Activated naive CD4-positive, alpha-beta T cell treated with anti-CD3 and anti-CD28 coated beads, Interleukin-2, amount 10 ng/mL, durations not matched to agents 7 days and 5 days (primary cell): ENCODE results near the gene KRTAP6-3.

Source experiments
- CTCF ChIA-PET: fragments of 350-600 bp; sonication (Branson Sonifier 250); formaldehyde crosslinking; loops from one replicate; lab custom pipeline; 2021; ENCODE audit warnings: antibody characterized with exemption; lab: Charles Lee
- DNase-seq: peaks from one replicate; pipeline ENCODE4 v3.0.0-alpha.2; 2020
- H3K27ac Mint-ChIP-seq: one replicate; pipeline ENCODE4 v1.8.0; 2021; ENCODE audit warnings: mild to moderate bottlenecking, moderate library complexity, mixed read lengths
- H3K27me3 Mint-ChIP-seq: one replicate; pipeline ENCODE4 v1.8.0; 2021; ENCODE audit warnings: mild to moderate bottlenecking, mixed read lengths
- H3K36me3 Mint-ChIP-seq: one replicate; pipeline ENCODE4 v1.8.0; 2021; ENCODE audit warnings: mixed read lengths
- H3K4me1 Mint-ChIP-seq: one replicate; pipeline ENCODE4 v1.8.0; 2021; ENCODE audit warnings: mixed read lengths
- H3K4me3 Mint-ChIP-seq: one replicate; pipeline ENCODE4 v1.8.0; 2021; ENCODE audit warnings: mild to moderate bottlenecking, moderate library complexity, mixed read lengths
- H3K9me3 Mint-ChIP-seq: one replicate; pipeline ENCODE4 v1.8.0; 2021; ENCODE audit warnings: mixed read lengths

The KRTAP6-3 gene

GRCh38 chr21:30605968-30606367 lies 13.7 kb downstream of the KRTAP6-3 start:
- no peaks in the 10 kb centered on the region for H3K4me1 Mint-ChIP-seq
- no peaks in the 10 kb centered on the region for H3K27me3 Mint-ChIP-seq
- CTCF ChIA-PET, result no interaction called here
- H3K4me3 Mint-ChIP-seq, result no peak overlapping the region
- H3K9me3 Mint-ChIP-seq, result peaks cover 9% of the 10 kb centered on the region
- H3K36me3 Mint-ChIP-seq, result no peaks in the 10 kb centered on the region
- DNase-seq, result no peak
- no peak overlapping the region for H3K27ac Mint-ChIP-seq

GRCh38 chr21:30612132-30612531 lies 19.9 kb downstream of the KRTAP6-3 start:
- H3K27me3 Mint-ChIP-seq, result no peaks in the 10 kb centered on the region
- H3K27ac Mint-ChIP-seq, result no peak overlapping the region
- CTCF ChIA-PET, result no interaction called here
- H3K4me3 Mint-ChIP-seq, result no peak overlapping the region
- no peaks in the 10 kb centered on the region for H3K4me1 Mint-ChIP-seq
- peaks cover 3% of the 10 kb centered on the region for H3K9me3 Mint-ChIP-seq
- no peak for DNase-seq
- H3K36me3 Mint-ChIP-seq, result no peaks in the 10 kb centered on the region

- Mint-ChIP-seq H3K9me3 (peaks cover 2% of the 10 kb centered on the region), H3K27me3 (no peaks in the 10 kb centered on the region), H3K27ac (no peak within 1 kb of the TSS), H3K4me1 (no peaks in the 10 kb centered on the region), H3K4me3 (no peak within 1 kb of the TSS), H3K36me3 (no peaks in the 10 kb centered on the region)
- CTCF ChIA-PET, result no interaction called here
- DNase-seq, result no peak
Measured at GRCh38 chr21:30613836-30614235, 21.6 kb downstream of the KRTAP6-3 start, which contains the start of gene KRTAP6-1. Gene KRTAP6-1 (minus strand): TSS chr21:30613930. CDS start chr21:30613904, 26 bp downstream.

DNA sequence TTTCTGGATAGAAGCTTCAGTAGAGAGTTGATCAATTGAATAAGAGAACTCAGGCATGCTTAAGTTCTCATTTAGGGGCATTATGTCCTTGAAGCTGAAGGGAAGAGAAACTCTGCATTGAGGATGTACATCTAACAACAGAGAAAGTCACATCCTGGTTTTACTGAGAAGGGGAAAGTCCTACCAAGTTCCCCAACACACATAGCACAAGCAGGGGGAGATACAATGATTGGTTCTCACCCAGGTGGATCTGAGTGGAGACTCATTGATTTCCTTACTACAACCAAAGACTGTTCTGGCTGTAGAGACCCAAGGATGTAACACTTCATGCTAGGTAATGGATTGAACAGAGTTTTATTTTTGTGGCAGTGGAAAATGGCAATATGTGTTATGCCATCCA lies 23.0 kb downstream of the KRTAP6-3 start:
- no peaks in the 10 kb centered on the region for H3K4me1 Mint-ChIP-seq

GRCh38 chr21:30616125-30616524 lies 23.9 kb downstream of the KRTAP6-3 start, which contains the start of gene KRTAP20-1:
Gene KRTAP20-1 (plus strand): TSS chr21:30616425. CDS start chr21:30616455, 30 bp downstream.
- CTCF ChIA-PET, result no interaction called here
- H3K27ac Mint-ChIP-seq, result no peak within 1 kb of the TSS
- no peaks in the 10 kb centered on the region for H3K4me1 Mint-ChIP-seq
- H3K9me3 Mint-ChIP-seq, result no peaks in the 10 kb centered on the region
- H3K27me3 Mint-ChIP-seq, result no peaks in the 10 kb centered on the region
- DNase-seq, result no peak
- no peaks in the 10 kb centered on the region for H3K36me3 Mint-ChIP-seq
- H3K4me3 Mint-ChIP-seq, result no peak within 1 kb of the TSS

More for the DNA sequence above, 23.0 kb downstream of the KRTAP6-3 start:
- peaks cover 2% of the 10 kb centered on the region for H3K9me3 Mint-ChIP-seq
- H3K4me3 Mint-ChIP-seq, result no peak overlapping the region
- no peaks in the 10 kb centered on the region for H3K27me3 Mint-ChIP-seq
- H3K36me3 Mint-ChIP-seq, result no peaks in the 10 kb centered on the region
- no peak overlapping the region for H3K27ac Mint-ChIP-seq
- no peak for DNase-seq
- CTCF ChIA-PET, result no interaction called here

GRCh38 chr21:30620080-30620479 lies 27.8 kb downstream of the KRTAP6-3 start:
- Mint-ChIP-seq H3K27me3 (no peaks in the 10 kb centered on the region), H3K36me3 (no peaks in the 10 kb centered on the region), H3K4me1 (no peaks in the 10 kb centered on the region), H3K4me3 (no peak overlapping the region), H3K27ac (no peak overlapping the region), H3K9me3 (peaks cover 4% of the 10 kb centered on the region)
- CTCF ChIA-PET, result no interaction called here
- DNase-seq, result no peak

GRCh38 chr21:30620522-30620921 lies 28.3 kb downstream of the KRTAP6-3 start, which contains the start of gene KRTAP20-4:
Gene KRTAP20-4 (plus strand): TSS chr21:30620627.
- Mint-ChIP-seq H3K4me1 (no peaks in the 10 kb centered on the region), H3K27me3 (no peaks in the 10 kb centered on the region), H3K27ac (no peak within 1 kb of the TSS), H3K9me3 (peaks cover 4% of the 10 kb centered on the region), H3K36me3 (no peaks in the 10 kb centered on the region), H3K4me3 (no peak within 1 kb of the TSS)
- CTCF ChIA-PET, result no interaction called here
- no peak for DNase-seq

DNA sequence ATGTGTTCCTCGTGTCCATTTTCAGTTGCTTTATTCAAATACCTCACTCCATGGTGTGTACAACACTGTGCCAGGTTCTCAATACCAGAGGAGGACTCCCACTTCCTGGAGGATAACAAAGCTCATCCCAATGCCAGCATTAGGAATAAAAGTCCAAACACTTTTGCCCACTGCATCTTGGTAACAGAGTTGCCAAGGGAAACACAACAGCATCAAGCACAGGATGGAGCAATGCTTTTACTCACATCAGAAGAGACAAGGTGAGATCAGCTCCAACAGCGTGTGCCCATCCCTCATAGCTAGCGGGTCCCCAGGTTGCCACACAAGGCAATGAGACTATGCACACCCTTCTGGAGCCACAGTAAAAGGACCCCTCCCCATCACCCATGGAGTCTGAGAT lies 31.1 kb downstream of the KRTAP6-3 start:
- CTCF ChIA-PET, result interaction anchor here (0.8 kb wide), 1 partner anchor 9 kb away, joined by 3 read pairs; no protein-coding TSS in a partner anchor
- Mint-ChIP-seq H3K4me1 (no peaks in the 10 kb centered on the region), H3K36me3 (no peaks in the 10 kb centered on the region), H3K27me3 (no peaks in the 10 kb centered on the region), H3K9me3 (peaks cover 4% of the 10 kb centered on the region), H3K27ac (no peak overlapping the region), H3K4me3 (no peak overlapping the region)
- DNase-seq, result no peak

DNA sequence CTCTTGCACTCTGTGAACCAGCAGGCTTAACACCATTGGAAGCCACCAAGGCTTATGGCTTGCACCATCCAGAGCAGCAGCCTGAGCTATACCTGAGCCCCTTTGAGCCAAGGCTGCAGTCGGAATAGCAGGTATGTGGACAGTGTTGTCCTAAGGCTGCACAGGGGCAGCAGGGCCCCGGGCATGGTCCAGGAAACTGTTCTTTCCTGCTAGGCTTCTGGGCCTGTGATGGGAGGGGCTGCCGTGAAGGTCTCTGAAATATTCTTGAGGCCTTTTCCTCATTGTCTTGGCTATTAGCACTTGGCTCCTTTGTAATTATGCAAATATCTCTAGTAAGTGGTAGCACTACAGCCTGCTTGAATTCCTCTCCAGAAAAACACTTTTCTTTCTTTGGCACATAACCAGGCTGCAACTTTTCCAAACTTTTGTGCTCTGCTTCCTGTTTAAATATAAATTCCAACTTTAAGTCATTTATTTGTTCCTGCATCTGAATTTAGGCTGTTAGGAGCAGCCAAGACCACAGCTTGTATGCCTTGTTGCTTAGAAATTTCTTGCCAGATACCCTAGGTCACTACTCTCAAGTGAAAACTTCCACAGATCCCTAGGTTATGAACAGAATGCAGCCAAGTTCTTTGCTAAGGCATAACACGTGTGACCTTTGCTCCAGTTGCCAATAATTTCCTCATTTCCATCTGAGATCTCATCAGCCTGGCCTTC lies 33.4 kb downstream of the KRTAP6-3 start:
- CTCF ChIA-PET, result no interaction called here
- H3K36me3 Mint-ChIP-seq, result no peaks in the 10 kb centered on the region

DNA sequence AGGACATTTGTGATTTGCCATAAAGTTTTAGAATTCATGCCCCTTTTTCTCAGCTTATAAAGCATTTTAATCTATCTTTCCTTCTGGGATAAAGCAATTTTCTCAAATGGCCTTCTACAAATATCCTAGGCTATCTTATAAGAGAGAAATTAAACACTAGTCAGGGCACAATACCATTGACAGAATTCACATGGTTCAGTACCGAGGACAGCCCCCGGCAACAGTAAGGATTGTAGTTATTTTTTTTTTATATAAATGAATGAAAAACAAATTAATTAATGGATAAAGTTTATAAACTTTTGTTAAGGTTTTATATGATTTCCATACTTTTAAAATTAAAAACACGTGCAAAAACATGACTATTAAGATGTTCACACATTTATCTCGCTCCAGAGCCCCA lies 35.9 kb downstream of the KRTAP6-3 start:
- CTCF ChIA-PET, result no interaction called here

More for the DNA sequence above, 33.4 kb downstream of the KRTAP6-3 start:
- peaks cover 4% of the 10 kb centered on the region for H3K9me3 Mint-ChIP-seq
- H3K4me3 Mint-ChIP-seq, result no peak overlapping the region
- no peak overlapping the region for H3K27ac Mint-ChIP-seq
- no peaks in the 10 kb centered on the region for H3K27me3 Mint-ChIP-seq
- DNase-seq, result no peak
- no peaks in the 10 kb centered on the region for H3K4me1 Mint-ChIP-seq

GRCh38 chr21:30629200-30629599 lies 37.0 kb downstream of the KRTAP6-3 start:
- Mint-ChIP-seq H3K9me3 (peaks cover 4% of the 10 kb centered on the region), H3K27ac (no peak overlapping the region), H3K27me3 (no peaks in the 10 kb centered on the region), H3K4me1 (no peaks in the 10 kb centered on the region), H3K36me3 (no peaks in the 10 kb centered on the region), H3K4me3 (no peak overlapping the region)
- CTCF ChIA-PET, result interaction anchor here (0.6 kb wide), 1 partner anchor 122 kb away, joined by 3 read pairs; no protein-coding TSS in a partner anchor
- DNase-seq, result no peak

More for the DNA sequence above, 35.9 kb downstream of the KRTAP6-3 start:
- Mint-ChIP-seq H3K4me3 (no peak overlapping the region), H3K9me3 (peaks cover 4% of the 10 kb centered on the region), H3K36me3 (no peaks in the 10 kb centered on the region), H3K27ac (no peak overlapping the region), H3K27me3 (no peaks in the 10 kb centered on the region), H3K4me1 (no peaks in the 10 kb centered on the region)
- no peak for DNase-seq

DNA sequence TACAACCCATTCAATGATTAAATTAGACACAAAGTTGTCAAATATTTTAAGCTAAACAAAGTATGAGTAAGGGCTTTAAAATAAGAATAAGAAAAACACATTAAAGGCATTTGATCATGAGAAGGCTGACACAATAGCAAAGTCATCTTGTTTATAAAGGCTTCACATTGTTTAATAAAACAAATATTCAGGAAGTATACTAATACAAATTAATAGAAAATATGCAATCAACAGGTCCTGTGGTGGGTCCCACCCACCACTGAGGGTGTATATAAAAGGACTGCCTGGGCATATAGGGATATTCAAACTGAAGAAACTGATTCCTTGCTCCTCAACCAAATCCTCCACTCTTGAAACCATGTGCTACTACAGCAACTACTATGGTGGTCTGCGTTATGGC lies 42.7 kb downstream of the KRTAP6-3 start, which contains the start of gene KRTAP20-2:
KRTAP20-2 (plus strand) TSS at position 301 of the 400 bp plus-strand sequence; CDS start at position 359, 58 bp downstream.
- Mint-ChIP-seq H3K9me3 (peaks cover 3% of the 10 kb centered on the region), H3K4me1 (no peaks in the 10 kb centered on the region)
- CTCF ChIA-PET, result no interaction called here

GRCh38 chr21:30638686-30639085 lies 46.4 kb downstream of the KRTAP6-3 start:
- peaks cover 3% of the 10 kb centered on the region for H3K9me3 Mint-ChIP-seq
- no peak overlapping the region for H3K27ac Mint-ChIP-seq
- H3K27me3 Mint-ChIP-seq, result no peaks in the 10 kb centered on the region
- no peaks in the 10 kb centered on the region for H3K4me1 Mint-ChIP-seq
- no peaks in the 10 kb centered on the region for H3K36me3 Mint-ChIP-seq
- CTCF ChIA-PET, result no interaction called here
- H3K4me3 Mint-ChIP-seq, result no peak overlapping the region
- DNase-seq, result no peak

More for the DNA sequence above, 42.7 kb downstream of the KRTAP6-3 start, which contains the start of gene KRTAP20-2:
- H3K27me3 Mint-ChIP-seq, result no peaks in the 10 kb centered on the region
- DNase-seq, result no peak
- H3K27ac Mint-ChIP-seq, result no peak within 1 kb of the TSS
- no peak within 1 kb of the TSS for H3K4me3 Mint-ChIP-seq
- H3K36me3 Mint-ChIP-seq, result no peaks in the 10 kb centered on the region

DNA sequence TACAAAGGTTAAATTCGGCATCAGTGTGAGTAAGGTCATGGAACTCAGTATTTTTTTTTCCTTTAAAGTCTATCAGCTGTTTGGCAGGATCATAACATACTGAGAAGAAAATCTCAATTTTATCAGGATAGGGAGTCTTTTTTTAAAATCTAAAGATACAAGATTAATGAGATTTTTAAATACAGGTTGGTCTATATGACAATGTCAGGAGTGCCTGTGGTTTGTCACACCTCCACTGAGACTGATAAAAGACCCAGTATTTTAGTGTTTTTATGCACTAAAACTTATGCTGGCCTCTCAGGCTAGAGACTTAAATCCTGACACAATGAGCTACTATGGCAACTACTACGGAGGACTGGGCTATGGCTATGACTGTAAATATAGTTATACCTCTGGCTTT lies 50.3 kb downstream of the KRTAP6-3 start, which contains the start of gene KRTAP20-3:
KRTAP20-3 (plus strand) TSS at position 301 of the 400 bp plus-strand sequence.
- Mint-ChIP-seq H3K27me3 (no peaks in the 10 kb centered on the region), H3K4me3 (no peak within 1 kb of the TSS), H3K36me3 (no peaks in the 10 kb centered on the region), H3K27ac (peak within 1 kb of the TSS; percentile 9), H3K9me3 (peaks cover 3% of the 10 kb centered on the region), H3K4me1 (no peaks in the 10 kb centered on the region)
- no peak for DNase-seq
- CTCF ChIA-PET, result no interaction called here
